BLaER1 treated with 17β-estradiol and CSF1 and Interleukin-3, amounts not matched to agents 10 nM and 100 nM (cell line): ENCODE data around the gene H2AZ2.
"Not testable (repeated sequence)": the region's sequence is repeated elsewhere in the genome, so short reads cannot be mapped to it uniquely, and the experiment has no call there.

Source experiments
- H3K27ac ChIP-seq, 11 experiments: shearing (Covaris generic); formaldehyde crosslinking; 2 replicates each; pipeline ENCODE4 v1.8.1; 2022
- H3K27me3 ChIP-seq, 11 experiments: shearing (Covaris generic); formaldehyde crosslinking; 2 replicates each; pipeline ENCODE4 v1.8.1; 2022
- H3K36me3 ChIP-seq, 11 experiments: shearing (Covaris generic); formaldehyde crosslinking; 2 replicates each; pipeline ENCODE4 v1.8.1; 2022
- H3K4me1 ChIP-seq, 10 experiments: shearing (Covaris generic); formaldehyde crosslinking; 2 replicates each; pipeline ENCODE4 v1.8.1; 2022
- H3K4me2 ChIP-seq, 11 experiments: shearing (Covaris generic); formaldehyde crosslinking; 2 replicates each; pipeline ENCODE4 v1.8.1; 2022
- H3K4me3 ChIP-seq, 10 experiments: shearing (Covaris generic); formaldehyde crosslinking; 2 replicates each; pipeline ENCODE4 v1.8.1; 2022
- H3K9ac ChIP-seq, 11 experiments: shearing (Covaris generic); formaldehyde crosslinking; 2 replicates each; pipeline ENCODE4 v1.8.1; 2022
- H3K9me3 ChIP-seq, 11 experiments: shearing (Covaris generic); formaldehyde crosslinking; replicated peaks in 1 of 11; 2 replicates each; pipeline ENCODE4 v1.8.1; 2022
- H4K20me1 ChIP-seq, 11 experiments: shearing (Covaris generic); formaldehyde crosslinking; 2 replicates each; pipeline ENCODE4 v1.8.1; 2022
- Cebpa-rat ChIP-seq, 11 experiments: shearing (Covaris generic); IDR thresholded peaks; 2 replicates each; pipeline ENCODE4 v1.8.1; 2022

Gene H2AZ2

GRCh38 chr7:44858161-44858560 lies 10.3 kb upstream of the H2AZ2 start:
- Histone ChIP-seq H3K27ac (no peak overlapping the region), H3K9ac (no peak overlapping the region), H3K4me1 (peaks cover 0 to 13% (median 0%) of the 10 kb centered on the region in 10 experiments; a peak in 3 of 20 replicates), H3K4me2 (no peak overlapping the region), H3K36me3 (no peaks in the 10 kb centered on the region), H3K4me3 (no peak overlapping the region), H3K27me3 (no peaks in the 10 kb centered on the region), H4K20me1 (no peaks in the 10 kb centered on the region), H3K9me3 (no peaks in the 10 kb centered on the region)
- TF ChIP-seq Cebpa-rat (IDR thresholded peaks at IDR 0.05) = no peak

- Histone ChIP-seq H3K4me1 (peaks cover 0 to 27% (median 2%) of the 10 kb centered on the region in 10 experiments; a peak in 13 of 20 replicates), H4K20me1 (no peaks in the 10 kb centered on the region), H3K9me3 (no peaks in the 10 kb centered on the region), H3K27ac (no peak overlapping the region), H3K4me3 (no peak overlapping the region), H3K9ac (peak overlapping the region in 4 of 11 experiments; percentile 3 to 34 (median 7); a peak in 2 of 22 replicates), H3K27me3 (no peaks in the 10 kb centered on the region), H3K4me2 (no peak overlapping the region), H3K36me3 (no peaks in the 10 kb centered on the region)
- no peak for TF ChIP-seq Cebpa-rat (IDR thresholded peaks at IDR 0.05)
Measured at GRCh38 chr7:44854644-44855364, 6.9 kb upstream of the H2AZ2 start.

GRCh38 chr7:44853391-44853790 lies 5.5 kb upstream of the H2AZ2 start:
- Histone ChIP-seq H3K27ac (no peak overlapping the region), H3K4me2 (no peak overlapping the region), H3K4me3 (no peak overlapping the region), H3K9ac (no peak overlapping the region), H3K36me3 (no peaks in the 10 kb centered on the region), H3K9me3 (no peaks in the 10 kb centered on the region), H3K4me1 (peaks cover 11 to 37% (median 14%) of the 10 kb centered on the region in 10 experiments), H4K20me1 (no peaks in the 10 kb centered on the region), H3K27me3 (no peaks in the 10 kb centered on the region)
- no peak for TF ChIP-seq Cebpa-rat (IDR thresholded peaks at IDR 0.05)

GRCh38 chr7:44852590-44852989 lies 4.7 kb upstream of the H2AZ2 start:
- Histone ChIP-seq H3K9ac (no peak overlapping the region), H3K4me1 (peaks cover 11 to 37% (median 14%) of the 10 kb centered on the region in 10 experiments), H3K27ac (no peak overlapping the region), H3K4me2 (peak overlapping the region in 2 of 11 experiments; percentile 43 to 57; a peak in 3 of 22 replicates), H4K20me1 (peaks cover 0 to 2% (median 0%) of the 10 kb centered on the region in 11 experiments; a peak in 5 of 22 replicates), H3K27me3 (no peaks in the 10 kb centered on the region), H3K4me3 (no peak overlapping the region), H3K36me3 (no peaks in the 10 kb centered on the region), H3K9me3 (no peaks in the 10 kb centered on the region)
- TF ChIP-seq Cebpa-rat (IDR thresholded peaks at IDR 0.05) = no peak

GRCh38 chr7:44849885-44850544 lies 2.1 kb upstream of the H2AZ2 start:
- no peaks in the 10 kb centered on the region for H3K27me3 ChIP-seq
- H3K27ac ChIP-seq = no peak overlapping the region; a peak in 1 of 22 replicates
- H4K20me1 ChIP-seq = peaks cover 5 to 27% (median 24%) of the 10 kb centered on the region in 11 experiments; a peak in 17 of 22 replicates
- H3K4me2 ChIP-seq = peak overlapping the region in 9 of 11 experiments; percentile 8 to 90 (median 81); a peak in 8 of 22 replicates
- H3K9me3 ChIP-seq = no peaks in the 10 kb centered on the region
- H3K36me3 ChIP-seq = no peaks in the 10 kb centered on the region
- peak overlapping the region in 2 of 11 experiments; percentile 92 to 97; a peak in 1 of 22 replicates for H3K9ac ChIP-seq
- peaks cover 17 to 43% (median 28%) of the 10 kb centered on the region in 10 experiments for H3K4me1 ChIP-seq
- no peak overlapping the region for H3K4me3 ChIP-seq
- TF ChIP-seq Cebpa-rat (IDR thresholded peaks at IDR 0.05) = no peak

GRCh38 chr7:44849259-44849884 lies 1.5 kb upstream of the H2AZ2 start:
- Histone ChIP-seq H3K27me3 (no peaks in the 10 kb centered on the region), H3K4me1 (peaks cover 23 to 43% (median 35%) of the 10 kb centered on the region in 10 experiments), H3K27ac (peak overlapping the region in 10 of 11 experiments; percentile 79 to 99 (median 94); a peak in 17 of 22 replicates), H3K9me3 (no peaks in the 10 kb centered on the region), H3K36me3 (peaks cover 0 to 3% (median 2%) of the 10 kb centered on the region in 11 experiments; a peak in 5 of 22 replicates), H3K9ac (peak overlapping the region; percentile 81 to 97 (median 93); a peak in 21 of 22 replicates), H3K4me2 (peak overlapping the region; percentile 67 to 90 (median 83)), H4K20me1 (peaks cover 12 to 34% (median 31%) of the 10 kb centered on the region in 11 experiments; a peak in 19 of 22 replicates), H3K4me3 (peak overlapping the region; percentile 66 to 85 (median 73); a peak in 18 of 20 replicates)
- TF ChIP-seq Cebpa-rat (IDR thresholded peaks at IDR 0.05) = no peak

GRCh38 chr7:44847509-44847919 lies 373 bp downstream of the H2AZ2 start:
- Histone ChIP-seq H4K20me1 (peaks cover 14 to 52% (median 49%) of the 10 kb centered on the region in 11 experiments; a peak in 19 of 22 replicates), H3K36me3 (peaks cover 0 to 22% (median 16%) of the 10 kb centered on the region in 11 experiments; a peak in 19 of 22 replicates), H3K27ac (peak overlapping the region; percentile 72 to 99 (median 94)), H3K9ac (peak overlapping the region; percentile 87 to 97 (median 93)), H3K4me1 (peaks cover 26 to 42% (median 38%) of the 10 kb centered on the region in 10 experiments), H3K9me3 (no peaks in the 10 kb centered on the region), H3K27me3 (no peaks in the 10 kb centered on the region), H3K4me2 (peak overlapping the region; percentile 75 to 95 (median 84)), H3K4me3 (peak overlapping the region; percentile 67 to 85 (median 76))
- TF ChIP-seq Cebpa-rat (IDR thresholded peaks at IDR 0.05) = peak in 6 of 11 experiments; percentile 38 to 73 (median 46); a peak in 6 of 22 replicates

- Histone ChIP-seq H3K4me3 (peak overlapping the region; percentile 67 to 85 (median 76)), H3K4me1 (peaks cover 26 to 45% (median 37%) of the 10 kb centered on the region in 10 experiments), H3K9ac (peak overlapping the region; percentile 87 to 97 (median 93)), H3K9me3 (no peaks in the 10 kb centered on the region), H3K36me3 (peaks cover 0 to 27% (median 22%) of the 10 kb centered on the region in 11 experiments; a peak in 19 of 22 replicates), H3K27ac (peak overlapping the region; percentile 72 to 99 (median 94)), H3K27me3 (no peaks in the 10 kb centered on the region), H3K4me2 (peak overlapping the region; percentile 75 to 95 (median 84)), H4K20me1 (peaks cover 14 to 58% (median 55%) of the 10 kb centered on the region in 11 experiments; a peak in 19 of 22 replicates)
- no peak for TF ChIP-seq Cebpa-rat (IDR thresholded peaks at IDR 0.05)
Measured at GRCh38 chr7:44846816-44847508, 925 bp downstream of the H2AZ2 start.

GRCh38 chr7:44846390-44846789 lies 1.5 kb downstream of the H2AZ2 start:
- Histone ChIP-seq H3K9ac (peak overlapping the region; percentile 87 to 97 (median 93)), H4K20me1 (peaks cover 14 to 64% (median 61%) of the 10 kb centered on the region in 11 experiments; a peak in 19 of 22 replicates), H3K36me3 (peaks cover 3 to 33% (median 28%) of the 10 kb centered on the region in 11 experiments; a peak in 21 of 22 replicates), H3K27ac (peak overlapping the region in 10 of 11 experiments; percentile 85 to 99 (median 94); a peak in 20 of 22 replicates), H3K4me2 (peak overlapping the region; percentile 75 to 95 (median 84)), H3K4me1 (peaks cover 27 to 50% (median 38%) of the 10 kb centered on the region in 10 experiments), H3K4me3 (peak overlapping the region; percentile 67 to 85 (median 76))
- H3K9me3 ChIP-seq, H3K27me3 ChIP-seq: not testable (repeated sequence)
